GM12878 (cell line): Measurements from ENCODE around the gene TET3. TPM values are rescaled to one million over a fixed set of nuclear protein-coding genes. Genes with fewer than 3 reads are reported as not detected.
A peak's percentile ranks its signal among the peaks of the same experiment; 100 is the strongest.

Experiments used
- ATF3 ChIP-seq: IDR thresholded peaks from 2 replicates; pipeline ENCODE4 v1.6.1; 2011; ENCODE audit warnings: low read depth, mild to moderate bottlenecking, low read length, moderate library complexity, borderline replicate concordance; ENCODE audit errors: extremely low read depth
- BCL11A ChIP-seq: IDR thresholded peaks from 2 replicates; pipeline ENCODE4 v1.6.1; 2011; ENCODE audit warnings: low read depth, low read length
- BCLAF1 ChIP-seq: fragments of 450-650 bp; IDR thresholded peaks from 2 replicates; pipeline ENCODE4 v1.6.1; 2017; ENCODE audit warnings: antibody characterized with exemption, mild to moderate bottlenecking, moderate library complexity
- BRCA1 ChIP-seq: IDR thresholded peaks from 2 replicates; pipeline ENCODE4 v1.6.1; 2011; ENCODE audit warnings: low read depth, low read length, improper control_type of control experiment
- ELK1 ChIP-seq: IDR thresholded peaks from 2 replicates; pipeline ENCODE4 v1.6.1; 2012; ENCODE audit warnings: low read depth, low read length, improper control_type of control experiment
- ESRRA ChIP-seq: IDR thresholded peaks from 2 replicates; pipeline ENCODE4 v1.6.1; 2012; ENCODE audit warnings: mild to moderate bottlenecking, low read length, improper control_type of control experiment
- FOS ChIP-seq: IDR thresholded peaks from 3 replicates; pipeline ENCODE4 v1.6.1; 2011; ENCODE audit warnings: borderline replicate concordance; ENCODE audit not compliant: insufficient read length; ENCODE audit errors: extremely low read depth
- FOXM1 ChIP-seq: IDR thresholded peaks from 2 replicates; pipeline ENCODE4 v1.6.1; 2012; ENCODE audit warnings: low read depth, mild to moderate bottlenecking, inconsistent platforms, low read length, moderate library complexity
- GATAD2B ChIP-seq: fragments of 450-650 bp; conservative IDR thresholded peaks from 2 replicates; pipeline ENCODE4 v1.6.1; 2017; ENCODE audit warnings: low read depth, mild to moderate bottlenecking, moderate library complexity
- IKZF1 ChIP-seq: fragments of 450-650 bp; conservative IDR thresholded peaks from 2 replicates; pipeline ENCODE4 v1.6.1; 2017; ENCODE audit warnings: antibody characterized with exemption, mild to moderate bottlenecking
- IRF4 ChIP-seq: IDR thresholded peaks from 2 replicates; pipeline ENCODE4 v1.6.1; 2011; ENCODE audit warnings: low read depth, low read length
- IRF5 ChIP-seq: fragments of 450-650 bp; IDR thresholded peaks from 2 replicates; pipeline ENCODE4 v1.6.1; 2017; ENCODE audit warnings: borderline replicate concordance
- MEF2B ChIP-seq: fragments of 450-650 bp; IDR thresholded peaks from 2 replicates; pipeline ENCODE4 v1.6.1; 2018; ENCODE audit warnings: mild to moderate bottlenecking, moderate library complexity; ENCODE audit not compliant: partially characterized antibody, poor library complexity, severe bottlenecking
- MLLT1 ChIP-seq: fragments of 450-650 bp; IDR thresholded peaks from 2 replicates; pipeline ENCODE4 v1.6.1; 2016; ENCODE audit warnings: mild to moderate bottlenecking
- NBN ChIP-seq: fragments of 450-650 bp; IDR thresholded peaks from 2 replicates; pipeline ENCODE4 v1.6.1; 2016
- POLR2A ChIP-seq: IDR thresholded peaks from 2 replicates; pipeline ENCODE4 v1.6.1; 2011; ENCODE audit warnings: low read depth, mild to moderate bottlenecking, low read length
- POU2F2 ChIP-seq: IDR thresholded peaks from 3 replicates; pipeline ENCODE4 v1.6.1; 2011; ENCODE audit warnings: low read depth, mild to moderate bottlenecking, low read length, borderline replicate concordance
- SMAD1 ChIP-seq: fragments of 450-650 bp; IDR thresholded peaks from 2 replicates; pipeline ENCODE4 v1.6.1; 2018; ENCODE audit warnings: mild to moderate bottlenecking, low read depth; ENCODE audit not compliant: partially characterized antibody
- ZBTB4 ChIP-seq: fragments of 450-650 bp; formaldehyde crosslinking; IDR thresholded peaks from 2 replicates; pipeline ENCODE4 v1.4.0; 2022; ENCODE audit warnings: mild to moderate bottlenecking, moderate library complexity
- polyA plus RNA-seq, 11 experiments: library from polyadenylated mRNA; depleted of rRNA in 4 of 11; unstranded in 6 of 11; stranded (reverse) in 5 of 11; fragments of >200 nt; fragmentation: Nextera tagmentation in 4 of 11; fragmentation: Illumina TruSeq in 1 of 11; extraction: Ambion mirVana in 4 of 11; extraction: Trizol in 1 of 11; gene quantifications; 1 replicate in 1 of 11; 2 replicates in 10 of 11; pipeline versions ENCODE4 v1.2.1 to v1.2.3, GENCODE V29; 2011 to 2016; ENCODE audit warnings: inconsistent platforms in 2 of 11, missing spikeins in 2 of 11, low read depth in 1 of 11
- total RNA-seq, 4 experiments: library from RNA; depleted of rRNA in 3 of 4; stranded (reverse); fragments of >200 nt in 3 of 4; fragmentation: Illumina TruSeq in 1 of 4; extraction: Trizol in 1 of 4; gene quantifications; 2 replicates each; pipeline versions ENCODE4 v1.2.1 to v1.2.3, GENCODE V29; 2013 to 2021

The TET3 gene
- total and polyA plus RNA-seq, 10 of the 15 experiments (the other 5 are each of a cell fraction or from before 2014, with no cell fraction given): 0.77 to 25.9 (median 8.5) TPM

GRCh38 chr2:73970850-73971471 lies 13.7 kb upstream of the TET3 start (continued):
- TF ChIP-seq BCLAF1 (no peak), IRF5 (peak; percentile 65; the same call in 1 of the 2 replicates), POU2F2 (0 out of 3 replicates have a peak, but pooled peaks have one; percentile 17), ATF3 (no peak), POLR2A (peak; percentile 53; the same call in 1 of the 2 replicates), ELK1 (no peak), FOXM1 (0 out of 2 replicates have a peak, but pooled peaks have one; percentile 46), IRF4 (0 out of 2 replicates have a peak, but pooled peaks have one; percentile 59), ESRRA (no peak), BCL11A (peak; percentile 34; the same call in 1 of the 2 replicates), FOS (no peak), MLLT1 (peak; percentile 90), NBN (peak; percentile 69; the same call in 1 of the 2 replicates), IKZF1 (peak; percentile 73), BRCA1 (no peak), SMAD1 (peak; percentile 24), ZBTB4 (CRISPR knock-in tag) (no peak), MEF2B (peak; percentile 92), GATAD2B (no peak)
